Activated naive CD4-positive, alpha-beta T cell treated with anti-CD3 and anti-CD28 coated beads, Interleukin-2, amount 50 U/mL, for 72 hours (primary cell): Measurements from ENCODE around the gene TEX2. TPM values are rescaled to one million over a fixed set of nuclear protein-coding genes. Genes with fewer than 3 reads are reported as not detected.
A peak's percentile ranks its signal among the peaks of the same experiment; 100 is the strongest.
"Not testable (repeated sequence)": the region's sequence is repeated elsewhere in the genome, so short reads cannot be mapped to it uniquely, and the experiment has no call there.

Experiments
- ATAC-seq, 2 donors: fragments of 150-1000 bp; cut with Tn5 transposase; 2 replicates each; pipeline ENCODE4 v1.10.0; 2021; ENCODE audit warnings: mild to moderate bottlenecking in 2 of 2, moderate library complexity in 2 of 2
- DNase-seq, 2 donors: peaks; one replicate each; pipeline ENCODE4 v3.0.0; 2021 to 2022; ENCODE audit warnings: low spot score in 2 of 2
- H3K27ac Mint-ChIP-seq, 2 donors: one replicate each; pipeline ENCODE4 v1.8.0; 2022; ENCODE audit warnings: mild to moderate bottlenecking in 2 of 2, mixed read lengths in 2 of 2
- H3K36me3 Mint-ChIP-seq, 2 donors: one replicate each; pipeline ENCODE4 v1.8.0; 2022; ENCODE audit warnings: mixed read lengths in 2 of 2
- H3K9me3 Mint-ChIP-seq, 2 donors: one replicate each; pipeline ENCODE4 v1.8.0; 2022; ENCODE audit warnings: mixed read lengths in 2 of 2
- total RNA-seq, 2 donors: library from RNA; stranded (reverse); gene quantifications; one replicate each; pipeline ENCODE4 v1.2.3, GENCODE V29; 2022

The TEX2 gene
- total RNA-seq, 2 donors from 2014 or later: 12.1 to 14.7 TPM

DNA sequence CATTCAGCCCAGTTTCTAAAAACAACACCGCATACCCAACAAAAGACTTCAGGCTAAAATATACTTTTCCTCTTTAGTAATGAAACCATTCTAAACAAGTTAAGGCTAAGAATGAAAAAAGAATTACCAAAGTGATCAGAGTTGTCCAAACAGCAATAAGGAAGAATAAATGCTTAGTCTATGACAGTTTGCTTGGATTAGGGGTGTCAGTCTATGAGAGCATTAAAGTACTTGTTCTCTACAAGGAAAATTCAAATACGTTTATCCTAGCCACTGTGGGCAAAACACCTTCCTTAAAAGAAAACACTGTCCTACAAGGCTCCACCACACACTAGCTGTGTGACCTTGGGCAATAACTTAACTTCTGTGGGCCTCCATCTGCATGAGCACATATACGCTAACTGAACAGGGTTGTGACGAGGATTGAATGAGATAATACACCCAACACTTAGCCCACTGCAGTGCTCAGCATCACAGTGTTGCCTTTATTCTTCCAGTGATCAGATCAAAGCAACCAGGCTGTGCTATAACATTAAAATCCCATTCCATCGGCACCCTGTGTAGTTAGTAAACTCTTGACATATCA lies 53.6 kb downstream of the TEX2 start:
- DNase-seq (no peak), ATAC-seq (no peak)
- no peaks in the 10 kb centered on the region for H3K9me3 Mint-ChIP-seq
- peaks cover 18 to 21% of the 10 kb centered on the region in 2 donors for H3K36me3 Mint-ChIP-seq
- no peak overlapping the region for H3K27ac Mint-ChIP-seq

DNA sequence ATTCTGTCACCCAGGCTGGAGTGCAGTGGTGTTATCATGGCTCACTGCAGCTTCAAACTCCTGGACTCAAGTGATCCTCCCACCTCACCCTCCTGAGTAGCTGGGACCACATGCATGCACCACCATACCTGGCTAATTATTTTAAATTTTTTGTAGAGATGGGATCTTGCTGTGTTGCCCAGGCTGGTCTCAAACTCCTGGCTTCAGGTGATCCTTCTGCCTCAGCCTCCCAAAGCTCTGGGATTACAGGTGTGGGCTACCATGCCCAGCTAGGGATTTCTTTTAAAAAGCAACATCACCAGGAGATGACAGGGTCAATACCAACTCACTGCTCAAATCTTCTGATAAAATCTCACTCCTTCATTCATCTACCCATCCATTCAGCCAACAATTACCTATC lies 54.4 kb downstream of the TEX2 start:
- H3K27ac Mint-ChIP-seq: peak overlapping the region in 1 of 2 donors; percentile 3
- H3K9me3 Mint-ChIP-seq, DNase-seq, ATAC-seq: not testable (repeated sequence)
- H3K36me3 Mint-ChIP-seq: peaks cover 18 to 20% of the 10 kb centered on the region in 2 donors

DNA sequence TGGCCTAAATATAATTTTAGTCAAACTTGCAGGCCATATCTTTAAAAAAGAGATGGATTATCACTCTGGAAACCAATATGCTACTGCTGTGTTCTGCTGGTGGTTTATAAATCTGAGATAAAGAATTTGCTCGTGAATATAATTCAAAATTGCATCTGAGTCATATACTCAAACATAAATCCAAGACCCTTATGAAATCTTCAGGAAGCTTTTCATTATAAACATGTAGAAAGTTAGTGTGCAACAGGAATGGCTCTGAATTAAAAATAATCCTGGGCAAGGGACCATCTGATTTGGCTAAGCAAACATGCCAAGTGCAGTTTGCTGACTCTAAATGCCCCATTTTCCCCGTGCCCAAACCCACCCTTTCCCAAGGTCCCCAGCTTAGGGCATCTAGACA lies 57.3 kb downstream of the TEX2 start:
- ATAC-seq: no peak
- Mint-ChIP-seq H3K27ac (no peak overlapping the region), H3K36me3 (peaks cover 0 to 5% of the 10 kb centered on the region in 2 donors), H3K9me3 (no peaks in the 10 kb centered on the region)
- no peak for DNase-seq

DNA sequence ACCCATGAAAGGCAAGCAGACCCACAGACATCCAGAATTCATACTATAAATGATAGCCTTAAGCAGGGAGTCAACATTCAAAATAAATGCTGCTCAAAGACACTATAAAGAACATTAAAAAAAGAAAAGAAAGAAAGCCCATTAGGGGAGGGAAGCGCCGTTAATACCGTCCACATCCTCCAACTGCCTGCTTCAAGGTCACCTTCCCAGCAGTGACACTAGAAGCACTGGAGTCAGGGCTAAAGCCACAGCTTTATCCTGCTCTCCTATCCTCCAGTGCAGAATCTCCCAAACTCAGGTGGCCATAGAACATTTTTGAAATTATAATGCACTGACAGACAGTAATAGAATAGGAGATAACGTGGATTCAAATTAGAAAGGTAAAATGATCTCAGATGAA lies 59.4 kb downstream of the TEX2 start:
- H3K36me3 Mint-ChIP-seq: peaks cover under 1 to 3% of the 10 kb centered on the region in 2 donors
- DNase-seq (no peak), ATAC-seq (no peak)
- H3K9me3 Mint-ChIP-seq: peaks cover 0 to 2% of the 10 kb centered on the region in 2 donors
- H3K27ac Mint-ChIP-seq: no peak overlapping the region

DNA sequence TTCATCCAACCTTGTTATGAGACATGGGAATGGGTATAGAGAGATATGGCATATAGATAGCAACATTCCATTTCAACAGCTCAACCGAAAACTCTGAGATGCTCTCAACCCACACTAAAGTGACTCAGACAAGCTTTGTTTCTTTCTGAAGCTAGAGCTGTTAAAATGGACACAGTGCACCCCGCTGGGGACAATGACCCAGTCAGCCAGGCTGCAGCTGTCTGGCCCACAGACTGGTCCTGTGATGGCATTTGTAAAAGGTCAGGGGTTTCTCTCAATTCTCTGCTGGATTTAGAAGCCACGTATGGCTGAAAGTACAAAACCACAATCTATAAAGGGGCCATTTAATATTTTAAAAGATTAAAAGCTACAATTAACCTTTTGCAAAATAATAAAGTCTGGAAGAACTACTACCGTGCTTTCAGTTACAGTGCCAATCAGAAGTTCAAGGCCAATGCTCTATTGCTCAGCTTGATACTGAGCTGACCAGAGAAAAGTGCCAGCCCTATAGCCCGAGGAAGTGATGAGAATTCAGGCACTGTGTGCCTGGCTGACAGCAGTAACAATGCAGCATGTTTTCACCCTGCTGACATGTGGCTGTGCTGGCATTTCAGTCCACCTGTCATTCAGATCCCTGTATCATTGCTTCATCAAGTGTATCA lies 60.2 kb downstream of the TEX2 start:
- Mint-ChIP-seq H3K9me3 (peaks cover 0 to 4% of the 10 kb centered on the region in 2 donors), H3K27ac (no peak overlapping the region), H3K36me3 (peaks cover 6 to 12% of the 10 kb centered on the region in 2 donors)
- peak in 1 of 2 donors; percentile 79 for ATAC-seq
- no peak for DNase-seq

DNA sequence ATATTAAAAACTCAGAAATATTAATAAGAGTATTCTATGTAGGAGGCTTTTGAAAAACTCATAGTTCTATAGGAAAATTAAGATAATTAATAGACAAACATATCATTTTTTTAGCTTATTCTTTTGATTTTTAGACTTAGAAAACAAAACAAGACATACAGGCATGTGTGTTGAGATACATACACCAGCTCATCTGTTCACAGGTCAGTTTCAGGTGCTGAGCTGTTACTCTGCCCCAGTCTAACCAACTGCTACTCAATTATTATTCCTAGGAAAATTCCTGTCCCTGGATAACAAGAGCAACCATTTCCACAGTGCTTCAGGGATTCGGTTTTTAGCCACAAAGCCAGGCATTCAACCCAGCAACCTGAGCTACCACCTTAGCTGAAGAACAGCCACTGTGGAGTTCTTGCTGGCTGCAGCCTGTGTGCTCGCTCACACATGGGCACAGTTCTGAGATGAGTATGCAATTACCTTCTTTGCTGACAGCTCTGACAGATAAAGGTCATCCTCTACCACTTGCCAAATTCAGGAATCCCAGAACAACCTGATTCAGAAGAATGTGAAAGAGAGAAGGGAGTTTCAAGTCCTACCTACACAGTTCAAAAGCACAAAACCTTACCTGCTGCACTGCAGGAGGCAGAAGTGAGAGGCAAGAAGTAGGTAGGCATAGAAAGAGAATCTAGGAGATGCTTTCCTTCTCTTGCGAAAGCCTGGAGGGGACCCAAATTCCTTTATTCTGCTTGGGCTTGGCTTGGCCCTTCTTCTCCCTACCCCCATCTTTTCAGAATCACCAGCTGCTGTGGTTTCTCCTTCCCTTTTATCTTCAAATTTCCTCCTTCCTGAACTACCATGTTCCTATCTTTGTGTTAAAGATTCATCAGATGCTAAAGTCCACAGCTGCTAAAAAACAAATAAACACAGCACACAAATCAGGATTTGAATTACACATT lies 62.7 kb downstream of the TEX2 start:
- DNase-seq: peak in 1 of 2 donors; percentile 31
- ATAC-seq: peak; percentile 91 to 99

DNA sequence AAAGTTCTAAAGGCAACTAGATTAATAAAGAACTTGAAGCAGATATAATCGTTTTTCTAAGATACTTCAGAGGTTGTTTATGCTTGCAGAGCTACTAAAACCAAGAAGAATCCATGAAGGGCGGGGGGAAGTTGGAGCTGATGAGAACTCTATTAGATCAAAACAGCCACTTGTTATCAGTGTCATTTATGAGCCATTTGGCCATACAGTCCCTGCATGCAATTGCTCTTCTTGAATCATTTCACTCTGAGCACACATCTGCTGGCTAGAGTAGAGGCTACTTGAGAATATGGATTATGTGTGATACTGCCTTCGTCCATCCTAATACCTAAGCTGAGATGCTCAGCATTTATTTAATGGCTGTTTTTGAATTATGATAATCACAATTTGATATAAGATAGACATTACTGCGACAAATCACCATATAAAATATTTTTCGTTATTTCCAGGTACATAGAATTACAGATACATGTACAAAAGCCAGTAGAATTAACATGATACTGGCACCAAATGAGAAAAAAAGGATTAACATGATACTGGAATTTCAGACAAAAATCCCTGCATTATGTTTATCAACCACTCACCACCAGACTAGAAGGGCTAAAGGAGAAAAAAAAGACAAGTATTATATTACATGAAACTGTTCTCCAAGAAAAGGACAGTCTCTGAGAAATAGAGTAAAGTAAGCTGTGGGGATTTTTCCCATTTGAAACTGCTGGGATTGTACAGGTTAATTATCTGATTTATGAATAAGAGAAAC lies 64.5 kb downstream of the TEX2 start:
- H3K36me3 Mint-ChIP-seq: peaks cover 6 to 13% of the 10 kb centered on the region in 2 donors
- no peak for DNase-seq
- H3K9me3 Mint-ChIP-seq: peaks cover 0 to 8% of the 10 kb centered on the region in 2 donors
- no peak for ATAC-seq
- H3K27ac Mint-ChIP-seq: no peak overlapping the region

More for the DNA sequence above, 62.7 kb downstream of the TEX2 start:
- peaks cover 0 to 8% of the 10 kb centered on the region in 2 donors for H3K9me3 Mint-ChIP-seq
- no peak overlapping the region for H3K27ac Mint-ChIP-seq
- H3K36me3 Mint-ChIP-seq: peaks cover 6 to 13% of the 10 kb centered on the region in 2 donors

DNA sequence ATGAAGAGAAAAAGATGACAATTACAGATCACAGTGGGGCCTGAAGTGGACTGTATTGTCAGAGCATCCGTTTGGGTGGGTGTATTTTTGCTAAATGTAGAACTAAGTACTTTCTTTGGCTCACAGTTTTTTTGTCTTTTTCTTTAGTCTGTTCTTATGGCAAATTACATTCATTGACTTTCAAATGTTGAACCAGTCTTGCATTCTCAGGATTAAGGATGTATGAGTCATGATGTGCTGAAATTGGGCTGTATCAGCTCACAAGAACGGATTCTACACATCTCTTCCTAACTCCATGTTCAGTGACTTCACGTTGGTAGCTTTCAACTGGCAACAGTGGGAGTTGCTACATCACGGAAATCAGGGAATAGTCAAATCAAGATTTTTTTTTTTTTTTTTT lies 66.5 kb downstream of the TEX2 start:
- peaks cover 6 to 13% of the 10 kb centered on the region in 2 donors for H3K36me3 Mint-ChIP-seq
- ATAC-seq (no peak), DNase-seq (no peak)
- peaks cover 0 to 8% of the 10 kb centered on the region in 2 donors for H3K9me3 Mint-ChIP-seq
- H3K27ac Mint-ChIP-seq: no peak overlapping the region

DNA sequence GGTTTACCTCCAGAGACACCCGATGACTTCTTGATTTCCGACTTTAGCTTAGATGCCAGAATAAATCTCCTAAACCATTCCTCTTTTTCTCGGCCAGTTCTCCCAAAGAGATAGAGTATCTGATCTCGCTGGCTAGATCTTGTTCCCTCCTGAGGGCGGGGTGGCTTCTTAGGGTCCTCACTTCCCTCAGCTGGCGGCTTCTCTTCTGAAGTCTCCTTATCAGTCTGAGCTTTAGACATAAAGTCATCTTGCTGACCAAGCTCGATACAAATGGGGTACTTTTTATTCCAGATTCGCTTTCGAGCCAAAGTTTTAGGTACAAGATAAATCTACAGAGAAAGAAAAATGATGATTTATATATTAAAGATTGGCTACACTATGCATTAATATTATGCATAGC lies 69.5 kb downstream of the TEX2 start:
- H3K36me3 Mint-ChIP-seq: peaks cover 5 to 9% of the 10 kb centered on the region in 2 donors
- DNase-seq (no peak), ATAC-seq (no peak)
- no peak overlapping the region for H3K27ac Mint-ChIP-seq
- peaks cover 0 to 5% of the 10 kb centered on the region in 2 donors for H3K9me3 Mint-ChIP-seq

DNA sequence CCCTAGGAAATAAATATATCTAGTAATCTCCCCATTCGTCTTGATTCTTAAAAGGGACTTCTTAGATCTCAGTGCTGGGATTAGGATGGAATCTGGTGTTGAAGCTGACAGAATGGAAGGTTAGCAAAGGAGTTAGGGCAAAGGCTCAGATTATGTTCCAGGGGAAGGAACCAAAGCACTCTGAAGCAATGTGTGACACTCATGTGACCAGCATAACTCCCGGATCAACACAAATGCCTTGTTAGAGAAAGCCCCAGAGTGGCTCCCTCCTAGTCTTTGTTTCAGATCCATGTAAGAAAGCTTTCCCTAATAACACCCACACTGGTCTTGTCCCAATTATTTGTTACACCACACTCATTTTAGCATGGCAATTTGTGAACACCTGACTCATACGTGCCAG lies 70.5 kb downstream of the TEX2 start:
- no peak for DNase-seq
- ATAC-seq: no peak
- H3K27ac Mint-ChIP-seq: no peak overlapping the region
- peaks cover 0 to 4% of the 10 kb centered on the region in 2 donors for H3K9me3 Mint-ChIP-seq
- H3K36me3 Mint-ChIP-seq: no peaks in the 10 kb centered on the region

DNA sequence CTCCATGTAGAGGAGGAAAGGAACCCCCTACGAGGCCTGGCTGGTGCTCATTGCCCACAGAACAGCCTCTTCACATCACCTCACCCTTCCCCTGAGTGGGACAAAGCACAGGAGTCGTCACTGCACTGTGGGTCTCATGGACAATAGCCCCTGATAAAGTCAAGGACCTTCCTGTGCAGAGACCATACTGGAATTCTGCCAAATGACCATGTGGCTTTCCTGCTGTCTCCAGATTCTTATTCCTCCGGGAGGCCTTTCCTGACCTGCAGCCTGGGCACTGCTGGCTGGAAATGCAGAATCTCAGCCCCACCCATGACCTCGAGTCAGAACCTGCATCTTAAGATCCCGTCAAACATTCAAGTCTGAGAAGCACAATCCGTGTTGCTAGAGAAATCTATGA lies 72.6 kb downstream of the TEX2 start:
- DNase-seq (no peak), ATAC-seq (no peak)
- Mint-ChIP-seq H3K27ac (no peak overlapping the region), H3K36me3 (no peaks in the 10 kb centered on the region), H3K9me3 (no peaks in the 10 kb centered on the region)

DNA sequence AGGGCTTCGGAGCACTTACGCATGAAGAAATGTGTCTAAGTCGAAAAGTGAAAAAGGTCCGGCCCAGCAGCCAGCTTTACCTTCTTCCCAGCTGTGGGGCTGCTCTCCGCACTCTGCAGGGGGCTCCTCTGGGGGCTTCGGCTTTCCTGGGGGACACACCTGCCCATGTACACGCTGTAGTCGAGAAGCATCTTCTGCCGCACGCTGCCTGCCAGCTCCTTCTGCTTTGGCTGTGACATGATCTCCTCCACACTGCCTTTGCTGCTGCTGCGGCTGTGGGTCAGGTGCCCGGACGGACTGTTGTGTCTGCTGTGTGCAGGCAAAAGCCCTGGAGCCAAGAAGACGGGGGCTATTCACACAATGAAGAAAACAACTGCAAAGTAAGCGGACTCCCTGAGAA lies 75.0 kb downstream of the TEX2 start:
- Mint-ChIP-seq H3K36me3 (no peaks in the 10 kb centered on the region), H3K9me3 (no peaks in the 10 kb centered on the region), H3K27ac (no peak overlapping the region)
- DNase-seq: no peak
- no peak for ATAC-seq

DNA sequence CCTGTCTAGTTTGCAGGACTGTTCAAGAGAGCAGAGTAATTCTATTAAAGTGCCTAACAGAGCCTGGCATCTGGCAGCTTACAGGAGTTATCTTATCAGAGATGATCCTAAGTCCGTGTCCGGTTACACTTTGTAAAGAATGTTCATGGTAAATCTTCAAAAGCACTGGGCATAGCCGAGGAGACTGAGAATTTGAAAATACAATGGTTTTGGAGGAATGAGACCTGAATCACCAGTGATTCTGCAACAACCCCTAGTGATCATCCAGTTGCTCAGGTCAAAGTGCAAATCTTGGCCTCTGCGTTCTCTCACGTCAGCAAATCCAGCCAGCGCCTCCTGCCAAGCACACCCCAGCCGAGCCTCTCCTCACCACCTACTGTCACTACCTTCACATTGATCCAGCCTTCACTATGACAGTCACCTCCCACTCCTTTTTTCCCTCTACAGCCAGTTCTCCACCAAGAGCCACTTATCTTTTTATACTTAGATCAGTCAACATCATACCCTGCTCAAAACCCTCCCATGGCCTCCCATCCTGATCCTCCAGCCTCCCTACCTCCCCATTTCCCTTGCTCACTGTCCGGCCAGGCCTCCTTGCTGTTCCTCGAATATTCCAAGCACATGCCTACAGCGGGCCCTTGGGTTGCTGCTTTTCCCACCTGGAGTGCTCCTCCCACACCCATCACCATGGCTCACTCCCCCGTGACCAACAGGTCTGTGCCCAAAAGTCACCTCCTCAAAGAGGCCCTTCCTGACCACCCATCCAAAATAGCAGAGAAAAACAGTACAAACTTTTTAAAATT lies 75.8 kb downstream of the TEX2 start:
- ATAC-seq (no peak), DNase-seq (no peak)
- H3K27ac Mint-ChIP-seq: no peak overlapping the region
- no peaks in the 10 kb centered on the region for H3K36me3 Mint-ChIP-seq
- no peaks in the 10 kb centered on the region for H3K9me3 Mint-ChIP-seq

DNA sequence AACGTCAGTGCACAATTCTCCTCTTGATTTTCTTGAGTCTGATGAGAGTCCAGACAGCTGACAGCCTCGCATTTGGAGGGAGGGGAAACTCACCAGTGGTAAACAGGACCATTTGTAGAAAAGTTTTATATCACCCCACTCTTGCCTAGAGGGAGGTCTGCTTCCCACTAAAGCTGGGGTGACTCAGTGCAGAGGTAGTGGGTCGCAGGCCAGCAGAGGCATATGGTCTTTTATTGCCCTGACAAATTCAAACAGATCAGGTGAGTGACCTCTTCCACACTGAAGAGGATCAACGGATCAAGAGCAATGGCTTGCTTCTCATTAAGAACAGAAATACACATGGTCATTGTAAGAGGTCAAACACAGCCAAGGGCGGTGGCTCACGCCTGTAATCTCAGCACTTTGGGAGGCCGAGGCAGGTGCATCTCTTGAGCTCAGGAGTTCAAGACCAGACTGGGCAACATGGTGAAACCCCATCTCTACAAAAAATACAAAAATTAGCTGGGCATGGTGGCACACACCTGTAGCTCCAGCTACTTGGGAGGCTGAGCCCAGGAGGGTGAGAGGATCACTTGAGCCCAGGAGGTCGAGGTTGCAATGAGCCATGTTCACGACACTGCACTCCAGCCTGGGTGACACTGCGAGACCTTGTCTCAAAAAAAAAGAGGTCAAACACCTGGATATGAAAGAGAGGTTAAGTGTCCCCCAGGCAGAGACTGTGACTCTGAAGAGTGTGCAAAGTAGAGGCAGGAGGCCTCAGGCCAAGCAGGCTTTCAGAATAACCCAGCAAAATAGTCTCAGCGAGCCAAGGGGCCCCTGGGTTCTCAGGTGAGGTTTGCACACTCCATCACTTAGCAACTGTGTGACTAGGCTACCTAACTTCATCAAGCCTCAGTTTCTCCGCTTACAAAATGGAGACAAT lies 76.6 kb downstream of the TEX2 start:
- Mint-ChIP-seq H3K9me3 (no peaks in the 10 kb centered on the region), H3K36me3 (no peaks in the 10 kb centered on the region), H3K27ac (peak overlapping the region in 1 of 2 donors; percentile 60)
- no peak for ATAC-seq
- no peak for DNase-seq

DNA sequence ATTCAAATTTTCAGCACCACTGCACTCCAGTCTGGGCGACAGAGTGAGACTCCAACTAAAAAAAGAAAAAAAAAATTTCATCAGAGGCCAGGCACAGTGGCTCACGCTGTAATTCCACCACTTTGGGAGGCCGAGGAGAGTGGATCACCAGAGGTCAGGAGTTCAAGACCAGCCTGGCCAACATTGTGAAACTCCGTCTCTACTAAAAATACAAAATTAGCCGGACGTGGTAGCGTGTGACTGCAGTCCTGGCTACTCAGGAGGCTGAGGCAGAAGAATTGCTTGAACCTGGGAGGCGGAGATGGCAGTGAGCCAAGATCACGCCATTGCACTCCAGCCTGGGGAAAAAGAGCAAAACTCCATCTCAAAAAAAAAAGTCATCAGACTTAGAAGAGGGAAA lies 77.5 kb downstream of the TEX2 start:
- H3K36me3 Mint-ChIP-seq, ATAC-seq, H3K9me3 Mint-ChIP-seq, DNase-seq, H3K27ac Mint-ChIP-seq: not testable (repeated sequence)
